ENCODE data around the gene MRPL53. TPM values are rescaled to one million over a fixed set of nuclear protein-coding genes. Genes with fewer than 3 reads are reported as not detected.
A peak's percentile ranks its signal among the peaks of the same experiment; 100 is the strongest.

Gene MRPL53
- polyA plus RNA-seq, 3 donors: 48.6 to 133 (median 106) TPM

DNA sequence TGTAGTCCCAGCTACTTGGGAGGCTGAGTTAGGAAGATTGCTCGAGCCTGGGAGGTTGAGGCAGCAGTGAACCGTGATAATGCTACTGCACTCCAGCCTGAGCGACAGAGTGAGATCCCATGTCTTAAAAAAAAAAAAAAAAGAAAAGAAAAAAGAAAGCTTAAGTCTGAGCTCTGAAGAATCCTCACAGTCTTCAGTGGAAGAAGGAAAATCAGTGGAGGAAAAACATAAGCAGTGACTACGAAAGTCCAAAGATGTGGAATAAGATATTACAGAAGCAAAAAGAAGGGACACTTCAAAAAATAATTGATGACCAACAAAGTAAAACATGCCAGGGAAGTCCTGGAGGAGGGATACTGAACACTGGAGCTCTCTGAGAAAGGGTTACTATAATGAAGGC, 37.8 kb upstream of the MRPL53 start:
- H3K4me2 ChIP-seq (replicated peaks; ENCODE audit: extremely low read depth, low read length, poor library complexity, severe bottlenecking): no peak overlapping the region
- WGBS (ENCODE audit: insufficient coverage): 73% methylated on average over 2 of the region's 4 CpGs
- H4K20me1 ChIP-seq (ENCODE audit: insufficient read depth, low read length): no peaks in the 10 kb centered on the region
- no peak overlapping the region for H3K9ac ChIP-seq (ENCODE audit: insufficient read depth, low read length, poor library complexity, severe bottlenecking)
- H3K27ac ChIP-seq (ENCODE audit: low read depth in 1 of 2, low read length in 2 of 2): no peak overlapping the region
- TF ChIP-seq, protein P1, sequence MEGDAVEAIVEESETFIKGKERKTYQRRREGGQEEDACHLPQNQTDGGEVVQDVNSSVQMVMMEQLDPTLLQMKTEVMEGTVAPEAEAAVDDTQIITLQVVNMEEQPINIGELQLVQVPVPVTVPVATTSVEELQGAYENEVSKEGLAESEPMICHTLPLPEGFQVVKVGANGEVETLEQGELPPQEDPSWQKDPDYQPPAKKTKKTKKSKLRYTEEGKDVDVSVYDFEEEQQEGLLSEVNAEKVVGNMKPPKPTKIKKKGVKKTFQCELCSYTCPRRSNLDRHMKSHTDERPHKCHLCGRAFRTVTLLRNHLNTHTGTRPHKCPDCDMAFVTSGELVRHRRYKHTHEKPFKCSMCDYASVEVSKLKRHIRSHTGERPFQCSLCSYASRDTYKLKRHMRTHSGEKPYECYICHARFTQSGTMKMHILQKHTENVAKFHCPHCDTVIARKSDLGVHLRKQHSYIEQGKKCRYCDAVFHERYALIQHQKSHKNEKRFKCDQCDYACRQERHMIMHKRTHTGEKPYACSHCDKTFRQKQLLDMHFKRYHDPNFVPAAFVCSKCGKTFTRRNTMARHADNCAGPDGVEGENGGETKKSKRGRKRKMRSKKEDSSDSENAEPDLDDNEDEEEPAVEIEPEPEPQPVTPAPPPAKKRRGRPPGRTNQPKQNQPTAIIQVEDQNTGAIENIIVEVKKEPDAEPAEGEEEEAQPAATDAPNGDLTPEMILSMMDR (IDR thresholded peaks at IDR 0.05): no peak
- intact Hi-C loops (cut with micrococcal nuclease): no loop called here
- H3K79me2 ChIP-seq (ENCODE audit: insufficient read depth, low read length): peaks cover 17% of the 10 kb centered on the region
- H3K27ac Mint-ChIP-seq: no peak overlapping the region
- peaks cover 0 to 22% (median 14%) of the 10 kb centered on the region in 7 donors for H3K9me3 Mint-ChIP-seq
- peaks cover 56 to 74% (median 64%) of the 10 kb centered on the region in 3 donors for H3K27me3 Mint-ChIP-seq (ENCODE audit: low read depth in 3 of 3)
- H3K27me3 ChIP-seq (ENCODE audit: control insufficient read depth in 2 of 2, insufficient read depth in 2 of 2, low read length in 2 of 2): peaks cover 49 to 74% of the 10 kb centered on the region in 2 donors
- H2AFZ ChIP-seq (ENCODE audit: insufficient read depth, low read depth, low read length, poor library complexity, severe bottlenecking): no peak overlapping the region
- DNase-seq: no peak
- H3K36me3 Mint-ChIP-seq: peaks cover 15 to 26% of the 10 kb centered on the region in 2 donors
- H3K4me1 Mint-ChIP-seq: peaks cover 45% of the 10 kb centered on the region
- no peak overlapping the region for H3K4me3 ChIP-seq (replicated peaks in 1 of 3; ENCODE audit: low read depth in 2 of 3, low read length in 3 of 3)
- no peaks in the 10 kb centered on the region for H3K36me3 ChIP-seq (replicated peaks in 1 of 2; ENCODE audit: control insufficient read depth in 1 of 2, insufficient read depth in 2 of 2, low read length in 2 of 2)
- peaks cover 0 to 8% of the 10 kb centered on the region in 2 donors for H3K9me3 ChIP-seq (replicated peaks in 1 of 2; ENCODE audit: control insufficient read depth in 1 of 2, insufficient read depth in 1 of 2, low read length in 2 of 2)
- H3K4me3 Mint-ChIP-seq: peak overlapping the region in 1 of 2 donors; percentile 87
- H3K4me1 ChIP-seq (ENCODE audit: control insufficient read depth in 1 of 2, insufficient read depth in 2 of 2, low read length in 2 of 2): peaks cover 39 to 46% of the 10 kb centered on the region in 2 donors

GRCh38 chr2:74507926-74508520, 35.5 kb upstream of the MRPL53 start:
- H3K9me3 ChIP-seq (replicated peaks in 1 of 2; ENCODE audit: control insufficient read depth in 1 of 2, insufficient read depth in 1 of 2, low read length in 2 of 2): peaks cover 0 to 4% of the 10 kb centered on the region in 2 donors
- intact Hi-C loops (cut with micrococcal nuclease): loop anchor here in 1 of 2 donors (1.0 kb wide), 1 partner anchor 21 kb away; the partner anchor contains the start of genes AUP1 and HTRA2
- H3K4me1 Mint-ChIP-seq: peaks cover 54% of the 10 kb centered on the region
- TF ChIP-seq, protein P1 (IDR thresholded peaks at IDR 0.05): no peak
- peaks cover 30 to 51% of the 10 kb centered on the region in 2 donors for H3K27me3 ChIP-seq (ENCODE audit: control insufficient read depth in 2 of 2, insufficient read depth in 2 of 2, low read length in 2 of 2)
- peak overlapping the region; percentile 96 for H3K4me2 ChIP-seq (replicated peaks; ENCODE audit: extremely low read depth, low read length, poor library complexity, severe bottlenecking)
- peak overlapping the region; percentile 96 to 100 for H3K4me3 Mint-ChIP-seq
- H3K27ac ChIP-seq (ENCODE audit: low read depth in 1 of 2, low read length in 2 of 2): peak overlapping the region; percentile 95 to 98
- H3K36me3 Mint-ChIP-seq: peaks cover 27 to 36% of the 10 kb centered on the region in 2 donors
- peak overlapping the region; percentile 98 to 100 (median 100) for H3K27ac Mint-ChIP-seq
- H3K9me3 Mint-ChIP-seq: peaks cover 0 to 16% (median 11%) of the 10 kb centered on the region in 7 donors
- peaks cover 28% of the 10 kb centered on the region for H3K79me2 ChIP-seq (ENCODE audit: insufficient read depth, low read length)
- H2AFZ ChIP-seq (ENCODE audit: insufficient read depth, low read depth, low read length, poor library complexity, severe bottlenecking): peak overlapping the region; percentile 99
- peak overlapping the region; percentile 88 for H3K9ac ChIP-seq (ENCODE audit: insufficient read depth, low read length, poor library complexity, severe bottlenecking)
- peaks cover 43 to 58% (median 48%) of the 10 kb centered on the region in 3 donors for H3K27me3 Mint-ChIP-seq (ENCODE audit: low read depth in 3 of 3)
- peak in 1 of 3 donors; percentile 19 for DNase-seq
- peaks cover 47 to 52% of the 10 kb centered on the region in 2 donors for H3K4me1 ChIP-seq (ENCODE audit: control insufficient read depth in 1 of 2, insufficient read depth in 2 of 2, low read length in 2 of 2)
- H3K36me3 ChIP-seq (replicated peaks in 1 of 2; ENCODE audit: control insufficient read depth in 1 of 2, insufficient read depth in 2 of 2, low read length in 2 of 2): no peaks in the 10 kb centered on the region
- no peaks in the 10 kb centered on the region for H4K20me1 ChIP-seq (ENCODE audit: insufficient read depth, low read length)
- WGBS (ENCODE audit: insufficient coverage): 14% methylated on average over 19 of the region's 38 CpGs
- peak overlapping the region; percentile 61 to 88 (median 79) for H3K4me3 ChIP-seq (replicated peaks in 1 of 3; ENCODE audit: low read depth in 2 of 3, low read length in 3 of 3)

Measured in CD14-positive monocyte (primary cell).